A549 treated with CORT108297 at 1 μM for 4 hours (cell line): ENCODE data around the gene PEBP1. TPM values are rescaled to one million over a fixed set of nuclear protein-coding genes. Genes with fewer than 3 reads are reported as not detected.

Experiments used
- total RNA-seq: library from RNA; stranded (reverse); fragments of 200-300 nt; extraction: Qiagen RNA extraction; gene quantifications from 5 replicates; pipeline ENCODE4 v1.2.3, GENCODE V29; 2022

PEBP1 gene
- 228 to 291 TPM (median 284 TPM) in 5 replicates for total RNA-seq

DNA sequence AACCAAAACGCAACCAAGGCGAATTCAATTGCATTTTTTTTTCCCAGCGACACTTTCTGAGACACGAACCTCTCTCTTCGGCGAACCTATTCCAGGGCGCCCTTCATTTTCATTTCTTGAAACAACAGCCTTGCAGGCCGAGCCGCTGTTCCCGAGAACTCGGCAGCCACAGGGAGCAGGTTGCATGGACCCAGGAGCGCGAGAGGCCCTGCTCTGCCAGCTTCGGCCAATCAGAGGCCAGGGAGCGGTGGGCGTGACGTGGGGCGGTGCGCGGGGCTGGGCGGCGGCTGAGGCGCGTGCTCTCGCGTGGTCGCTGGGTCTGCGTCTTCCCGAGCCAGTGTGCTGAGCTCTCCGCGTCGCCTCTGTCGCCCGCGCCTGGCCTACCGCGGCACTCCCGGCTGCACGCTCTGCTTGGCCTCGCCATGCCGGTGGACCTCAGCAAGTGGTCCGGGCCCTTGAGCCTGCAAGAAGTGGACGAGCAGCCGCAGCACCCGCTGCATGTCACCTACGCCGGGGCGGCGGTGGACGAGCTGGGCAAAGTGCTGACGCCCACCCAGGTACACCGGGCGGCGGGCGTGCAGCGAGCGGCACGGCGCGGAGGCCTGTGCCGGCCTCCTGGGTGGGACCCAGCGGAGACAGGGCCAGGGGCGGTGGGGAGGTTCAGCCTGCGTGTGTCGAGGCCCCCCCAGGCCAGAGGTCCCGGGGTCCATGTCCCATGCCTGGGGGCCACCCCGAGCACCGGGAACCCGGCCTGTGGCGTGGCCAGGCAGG is at the start of gene PEBP1:
Gene PEBP1, plus strand, starts transcription at position 337 of the 771 bp plus-strand sequence. Its CDS starts 86 bp downstream, at position 423.

GRCh38 chr12:118103601-118104382 is 32.1 kb upstream of the PEBP1 start, which contains the start of gene VSIG10:
TSS of gene VSIG10 (minus strand) at chr12:118104011. CDS start at chr12:118103671, 340 bp downstream.

Other genes with a start within 250 kb of the PEBP1 start
- gene KSR2, start 167.1 kb upstream of the PEBP1 start, total RNA-seq: 0.48 to 0.53 TPM (median 0.50 TPM) in 5 replicates
- gene RFC5, start 119.4 kb upstream of the PEBP1 start, total RNA-seq: 39.1 to 46.2 TPM (median 40.8 TPM) in 5 replicates
- gene WSB2, start 74.9 kb upstream of the PEBP1 start, total RNA-seq: 67.5 to 73.5 TPM (median 69.4 TPM) in 5 replicates
- gene VSIG10, start 32.1 kb upstream of the PEBP1 start, total RNA-seq: 17.6 to 20.4 TPM (median 19.4 TPM) in 5 replicates
- 7.1 to 9.4 TPM (median 9.2 TPM) in 5 replicates for gene TAOK3, start 236.8 kb downstream of the PEBP1 start, total RNA-seq
- 13.7 to 16.1 TPM (median 15.6 TPM) in 5 replicates for gene SUDS3, start 240.4 kb downstream of the PEBP1 start, total RNA-seq